Esophagus muscularis mucosa (tissue), 4 donors: ENCODE results near the gene METTL25B. TPM values are rescaled to one million over a fixed set of nuclear protein-coding genes. Genes with fewer than 3 reads are reported as not detected.
"Not testable (repeated sequence)": the region's sequence is repeated elsewhere in the genome, so short reads cannot be mapped to it uniquely, and the experiment has no call there.

Source experiments
- DNase-seq: peaks from one replicate; pipeline ENCODE4 v3.0.0-alpha.2; 2017; ENCODE audit errors: extremely low spot score
- H3K27ac ChIP-seq, 4 donors: fragments of 200-600 bp; sonication (generic); replicated peaks in 1 of 4; 1 replicate in 3 of 4; 2 replicates in 1 of 4; pipeline ENCODE4 v1.5.1; 2016 to 2019; ENCODE audit warnings: mild to moderate bottlenecking in 1 of 4
- H3K27me3 ChIP-seq, 4 donors: fragments of 200-600 bp; sonication (generic); one replicate each; pipeline versions ENCODE4 v1.5.1 to v1.6.0; 2016 to 2019
- H3K36me3 ChIP-seq, 4 donors: fragments of 200-600 bp; sonication (generic); one replicate each; pipeline ENCODE4 v1.5.1; 2016 to 2019
- H3K4me1 ChIP-seq, 4 donors: fragments of 200-600 bp; sonication (generic); one replicate each; pipeline ENCODE4 v1.5.1; 2016 to 2019
- H3K4me3 ChIP-seq, 4 donors: fragments of 200-600 bp; sonication (generic); 1 replicate in 2 of 4; 2 replicates in 2 of 4; pipeline ENCODE4 v1.5.1; 2016 to 2019; ENCODE audit warnings: mild to moderate bottlenecking in 4 of 4, moderate library complexity in 1 of 4
- H3K9me3 ChIP-seq, 4 donors: fragments of 200-600 bp; sonication (generic); 1 replicate in 3 of 4; 2 replicates in 1 of 4; pipeline ENCODE4 v1.5.1; 2016 to 2019
- EP300 ChIP-seq: sonication (generic); formaldehyde crosslinking; IDR thresholded peaks from one replicate; pipeline ENCODE4 v1.6.1; 2017; ENCODE audit warnings: antibody characterized with exemption
- POLR2A ChIP-seq: fragments of 450-650 bp; IDR thresholded peaks from one replicate; pipeline ENCODE4 v1.6.1; 2017; ENCODE audit warnings: antibody characterized with exemption, moderate library complexity, mild to moderate bottlenecking, low read depth
- POLR2AphosphoS5 ChIP-seq, 2 donors: sonication (generic); formaldehyde crosslinking; IDR thresholded peaks; one replicate each; pipeline ENCODE4 v1.6.1; 2017; ENCODE audit warnings: antibody characterized with exemption in 2 of 2
- WGBS: methylation state at CpG from one replicate; pipeline ENCODE4 v1.1.5; 2018; 5-methylcytosine and 5-hydroxymethylcytosine counted together
- intact Hi-C: fragments of 100-400 bp; cut with DNase I; formaldehyde crosslinking; loops from one replicate; pipeline ENCODE4 v1.15.1; 2023
- total RNA-seq, 4 donors: library from RNA; depleted of rRNA; stranded (reverse); fragments of >200 nt; gene quantifications; one replicate each; pipeline versions ENCODE4 v1.1.0 to v1.2.1, GENCODE V29; 2016
- TF ChIP-seq, protein P1 (sequence below), 3 experiments: fragments of 200-600 bp in 2 of 3; fragments of 450-650 bp in 1 of 3; sonication (generic) in 2 of 3; IDR thresholded peaks; one replicate each; pipeline ENCODE4 v1.5.1; 2017 to 2019; ENCODE audit warnings: antibody characterized with exemption in 3 of 3, mild to moderate bottlenecking in 2 of 3, moderate library complexity in 1 of 3

METTL25B gene
- total RNA-seq, 4 donors from 2014 or later: 16.2 to 32.3 (median 18.0) TPM

- DNase-seq: no peak
- no peak overlapping the region for H3K27ac ChIP-seq
- intact Hi-C loops: no loop called here
- H3K9me3 ChIP-seq: no peaks in the 10 kb centered on the region
- H3K4me1 ChIP-seq: peaks cover 10 to 16% (median 14%) of the 10 kb centered on the region in 4 donors
- TF ChIP-seq, protein P1, sequence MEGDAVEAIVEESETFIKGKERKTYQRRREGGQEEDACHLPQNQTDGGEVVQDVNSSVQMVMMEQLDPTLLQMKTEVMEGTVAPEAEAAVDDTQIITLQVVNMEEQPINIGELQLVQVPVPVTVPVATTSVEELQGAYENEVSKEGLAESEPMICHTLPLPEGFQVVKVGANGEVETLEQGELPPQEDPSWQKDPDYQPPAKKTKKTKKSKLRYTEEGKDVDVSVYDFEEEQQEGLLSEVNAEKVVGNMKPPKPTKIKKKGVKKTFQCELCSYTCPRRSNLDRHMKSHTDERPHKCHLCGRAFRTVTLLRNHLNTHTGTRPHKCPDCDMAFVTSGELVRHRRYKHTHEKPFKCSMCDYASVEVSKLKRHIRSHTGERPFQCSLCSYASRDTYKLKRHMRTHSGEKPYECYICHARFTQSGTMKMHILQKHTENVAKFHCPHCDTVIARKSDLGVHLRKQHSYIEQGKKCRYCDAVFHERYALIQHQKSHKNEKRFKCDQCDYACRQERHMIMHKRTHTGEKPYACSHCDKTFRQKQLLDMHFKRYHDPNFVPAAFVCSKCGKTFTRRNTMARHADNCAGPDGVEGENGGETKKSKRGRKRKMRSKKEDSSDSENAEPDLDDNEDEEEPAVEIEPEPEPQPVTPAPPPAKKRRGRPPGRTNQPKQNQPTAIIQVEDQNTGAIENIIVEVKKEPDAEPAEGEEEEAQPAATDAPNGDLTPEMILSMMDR (IDR thresholded peaks at IDR 0.05): no peak
- TF ChIP-seq POLR2AphosphoS5 (IDR thresholded peaks at IDR 0.05) (no peak), EP300 (no peak), POLR2A (no peak)
- 95% methylated on average over 1 of the region's 1 CpG for WGBS
- H3K36me3 ChIP-seq: no peaks in the 10 kb centered on the region
- H3K27me3 ChIP-seq: no peaks in the 10 kb centered on the region
- H3K4me3 ChIP-seq: no peak overlapping the region
These were observed 28.1 kb downstream of the METTL25B start for GRCh38 chr1:156756355-156756754.

GRCh38 chr1:156757572-156758253 is 29.4 kb downstream of the METTL25B start:
- H3K27ac ChIP-seq, H3K9me3 ChIP-seq, H3K27me3 ChIP-seq, H3K4me3 ChIP-seq, intact Hi-C loops, DNase-seq, H3K36me3 ChIP-seq: not testable (repeated sequence)
- WGBS: 96% methylated on average over 10 of the region's 10 CpGs
- peaks cover 7 to 10% (median 8%) of the 10 kb centered on the region in 4 donors for H3K4me1 ChIP-seq

- WGBS: 76% methylated on average over 4 of the region's 6 CpGs
- intact Hi-C loops: no loop called here
- Histone ChIP-seq H3K27me3 (no peaks in the 10 kb centered on the region), H3K4me1 (peaks cover 0 to 3% (median 0%) of the 10 kb centered on the region in 4 donors), H3K4me3 (no peak overlapping the region), H3K36me3 (no peaks in the 10 kb centered on the region), H3K9me3 (no peaks in the 10 kb centered on the region), H3K27ac (no peak overlapping the region)
- no peak for DNase-seq
- TF ChIP-seq EP300: no peak
These were observed 32.0 kb downstream of the METTL25B start for GRCh38 chr1:156760092-156760795.

DNA sequence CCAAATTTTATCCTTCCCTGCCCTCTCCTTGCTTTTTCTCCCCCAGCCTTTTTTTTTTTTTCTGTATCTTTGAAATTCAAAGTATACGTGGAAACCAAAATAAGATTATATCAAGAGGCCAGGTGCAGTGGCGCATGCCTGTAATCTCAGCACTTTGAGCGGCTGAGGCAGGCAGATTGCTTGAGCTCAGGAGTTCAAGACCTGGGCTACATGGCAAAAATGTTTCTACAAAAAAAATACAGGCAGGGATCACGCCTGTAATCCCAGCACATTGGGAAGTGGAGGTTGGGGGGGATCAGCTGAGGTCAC is 32.5 kb downstream of the METTL25B start:
- WGBS: 81% methylated on average over 4 of the region's 4 CpGs

DNA sequence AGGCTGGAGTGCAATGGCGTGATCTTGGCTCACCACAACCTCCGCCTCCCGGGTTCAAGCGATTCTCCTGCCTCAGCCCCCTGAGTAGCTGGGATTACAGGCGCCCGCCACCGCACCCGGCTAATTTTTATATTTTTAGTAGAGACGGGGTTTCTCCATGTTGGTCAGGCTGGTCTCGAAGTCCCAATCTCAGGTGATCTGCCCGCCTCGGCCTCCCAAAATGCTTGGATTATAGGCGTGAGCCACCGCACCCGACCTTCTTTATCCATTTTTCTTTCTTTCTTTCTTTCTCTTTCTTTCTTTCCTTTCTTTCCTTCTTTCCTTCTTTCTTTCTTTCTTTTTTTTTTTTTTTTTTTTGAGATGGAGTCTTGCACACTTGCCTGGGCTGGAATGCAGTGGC is 36.9 kb downstream of the METTL25B start:
- H3K9me3 ChIP-seq, H3K27ac ChIP-seq, intact Hi-C loops, DNase-seq, H3K27me3 ChIP-seq, H3K36me3 ChIP-seq, H3K4me3 ChIP-seq: not testable (repeated sequence)
- peaks cover 26 to 36% (median 32%) of the 10 kb centered on the region in 4 donors for H3K4me1 ChIP-seq
- WGBS: 95% methylated on average over 15 of the region's 15 CpGs

More for the DNA sequence above, 32.5 kb downstream of the METTL25B start:
- TF ChIP-seq, protein P1 (IDR thresholded peaks at IDR 0.05): no peak
- TF ChIP-seq EP300 (no peak), POLR2AphosphoS5 (IDR thresholded peaks at IDR 0.05) (no peak), POLR2A (no peak)
- H3K36me3 ChIP-seq: no peaks in the 10 kb centered on the region
- peaks cover 0 to 2% (median under 1%) of the 10 kb centered on the region in 4 donors for H3K4me1 ChIP-seq
- DNase-seq: no peak
- intact Hi-C loops: no loop called here
- no peaks in the 10 kb centered on the region for H3K9me3 ChIP-seq
- no peak overlapping the region for H3K27ac ChIP-seq
- H3K4me3 ChIP-seq: no peak overlapping the region
- no peaks in the 10 kb centered on the region for H3K27me3 ChIP-seq

- TF ChIP-seq, protein P1 (IDR thresholded peaks at IDR 0.05): no peak
- no peak for TF ChIP-seq POLR2AphosphoS5 (IDR thresholded peaks at IDR 0.05)
- no peak for TF ChIP-seq EP300
- TF ChIP-seq POLR2A: no peak
- WGBS: 84% methylated on average over 5 of the region's 5 CpGs
- Histone ChIP-seq H3K27me3 (no peaks in the 10 kb centered on the region), H3K36me3 (peaks cover 0 to 8% (median 6%) of the 10 kb centered on the region in 4 donors), H3K4me3 (peak overlapping the region in 3 of 4 donors; percentile 93 to 97 (median 95)), H3K9me3 (no peaks in the 10 kb centered on the region), H3K27ac (no peak overlapping the region), H3K4me1 (peaks cover 31 to 41% (median 37%) of the 10 kb centered on the region in 4 donors)
- DNase-seq: no peak
- intact Hi-C loops: no loop called here
These were observed 37.4 kb downstream of the METTL25B start for GRCh38 chr1:156765666-156766065.
